K562 (cell line): Measurements from ENCODE around the gene PLEKHN1. TPM values are rescaled to one million over a fixed set of nuclear protein-coding genes. Genes with fewer than 3 reads are reported as not detected.

Experiments used
- ADNP ChIP-seq: fragments of 200-800 bp; sonication (Bioruptor generic); IDR thresholded peaks from 2 replicates; pipeline ENCODE4 v1.6.1; 2016; ENCODE audit warnings: missing genetic modification characterization, missing compliant biosample characterization
- BDP1 ChIP-seq: IDR thresholded peaks from 3 replicates; pipeline ENCODE4 v1.6.1; 2011; ENCODE audit not compliant: insufficient read length, insufficient read depth
- GTF2E2 ChIP-seq: fragments of 200-800 bp; sonication (Bioruptor generic); IDR thresholded peaks from 2 replicates; pipeline ENCODE4 v1.6.1; 2016; ENCODE audit warnings: missing genetic modification characterization, missing compliant biosample characterization
- HMGN3 ChIP-seq: IDR thresholded peaks from 2 replicates; pipeline ENCODE4 v1.6.1; 2011; ENCODE audit warnings: borderline replicate concordance, low read depth, mild to moderate bottlenecking, mixed read lengths, low read length; ENCODE audit not compliant: insufficient read length; ENCODE audit errors: extremely low read depth
- HNRNPL ChIP-seq: fragments of 200-400 bp; formaldehyde crosslinking; IDR thresholded peaks from 2 replicates; pipeline ENCODE4 v1.6.1; 2017; ENCODE audit warnings: low read depth, mild to moderate bottlenecking, low read length
- NONO ChIP-seq, 2 experiments: fragments of 200-400 bp in 1 of 2; fragments of 450-650 bp in 1 of 2; formaldehyde crosslinking in 1 of 2; IDR thresholded peaks; 2 replicates each; pipeline ENCODE4 v1.6.1; 2017; ENCODE audit warnings: low read depth in 2 of 2, mild to moderate bottlenecking in 2 of 2, moderate library complexity in 2 of 2, low read length in 1 of 2
- NR2C1 ChIP-seq, 2 experiments: fragments of 450-650 bp; IDR thresholded peaks; 2 replicates each; pipeline ENCODE4 v1.6.1; 2017; ENCODE audit warnings: mild to moderate bottlenecking in 2 of 2, antibody characterized with exemption in 1 of 2, inconsistent platforms in 1 of 2, missing compliant biosample characterization in 1 of 2, missing genetic modification characterization in 1 of 2
- PHF20 ChIP-seq: fragments of 450-650 bp; IDR thresholded peaks from 2 replicates; pipeline ENCODE4 v1.6.1; 2018; ENCODE audit not compliant: partially characterized antibody
- RB1 ChIP-seq: fragments of 450-650 bp; IDR thresholded peaks from 2 replicates; pipeline ENCODE4 v1.6.1; 2017; ENCODE audit warnings: low read depth, mild to moderate bottlenecking
- SRSF1 ChIP-seq: fragments of 200-400 bp; formaldehyde crosslinking; IDR thresholded peaks from 2 replicates; pipeline ENCODE4 v1.6.1; 2017; ENCODE audit warnings: mild to moderate bottlenecking, low read depth, low read length, moderate library complexity
- TBP ChIP-seq: optimal IDR thresholded peaks from 2 replicates; pipeline ENCODE3; 2011; ENCODE audit warnings: low read depth, low read length, improper control_type of control experiment
- TCF7 ChIP-seq: sonication (generic); IDR thresholded peaks from 2 replicates; pipeline ENCODE4 v1.6.1; 2016; ENCODE audit warnings: antibody characterized with exemption, borderline replicate concordance
- XRCC4 ChIP-seq: IDR thresholded peaks from one replicate; pipeline ENCODE4 v1.6.1; 2011; ENCODE audit not compliant: insufficient read depth, insufficient read length; ENCODE audit errors: extremely low read depth
- ZBTB17 ChIP-seq: fragments of 450-650 bp; formaldehyde crosslinking; IDR thresholded peaks from 2 replicates; pipeline ENCODE4 v1.4.0; 2020; ENCODE audit warnings: mild to moderate bottlenecking
- ZNF274 ChIP-seq: IDR thresholded peaks from 2 replicates; pipeline ENCODE4 v1.6.1; 2011; ENCODE audit warnings: low read depth, mild to moderate bottlenecking, low read length, moderate library complexity, borderline replicate concordance
- ZNF324 ChIP-seq: fragments of 250-450 bp; sonication (Bioruptor Pico); IDR thresholded peaks from 2 replicates; pipeline ENCODE4 v1.4.0; 2020; ENCODE audit warnings: mild to moderate bottlenecking
- ZNF445 ChIP-seq: fragments of 250-450 bp; sonication (Bioruptor Pico); IDR thresholded peaks from 2 replicates; pipeline ENCODE4 v1.4.0; 2020; ENCODE audit warnings: low read depth, mild to moderate bottlenecking, moderate library complexity
- ZNF551 ChIP-seq: fragments of 250-450 bp; sonication (Bioruptor Pico); IDR thresholded peaks from 2 replicates; pipeline ENCODE4 v1.5.0; 2021; ENCODE audit warnings: mild to moderate bottlenecking, moderate library complexity
- polyA plus RNA-seq, 8 experiments: library from polyadenylated mRNA; depleted of rRNA in 4 of 8; stranded (reverse) in 5 of 8; unstranded in 3 of 8; fragments of >200 nt; fragmentation: Nextera tagmentation in 2 of 8; fragmentation: Illumina TruSeq in 1 of 8; extraction: Ambion mirVana in 2 of 8; extraction: Trizol in 1 of 8; gene quantifications; 2 replicates each; pipeline versions ENCODE4 v1.2.1 to v1.2.3, GENCODE V29; 2011 to 2014; ENCODE audit warnings: inconsistent platforms in 1 of 8, missing spikeins in 1 of 8
- total RNA-seq, 7 experiments: library from RNA; depleted of rRNA in 6 of 7; stranded (reverse); fragments of >200 nt in 6 of 7; fragmentation: Illumina TruSeq in 2 of 7; extraction: Trizol in 2 of 7; gene quantifications; 2 replicates each; pipeline versions ENCODE4 v1.2.1 to v1.2.3, GENCODE V29; 2011 to 2021; ENCODE audit warnings: low replicate concordance in 1 of 7
- TF ChIP-seq, protein P1 (sequence below): fragments of 250-450 bp; sonication (Bioruptor Pico); IDR thresholded peaks from 2 replicates; pipeline ENCODE4 v1.5.0; 2022; ENCODE audit warnings: mild to moderate bottlenecking
- TF ChIP-seq, protein P2 (sequence below): sonication (generic); formaldehyde crosslinking; IDR thresholded peaks from 2 replicates; pipeline ENCODE4 v1.8.0; 2022; ENCODE audit warnings: mild to moderate bottlenecking, missing genetic modification reagents
- TF ChIP-seq, protein P3 (sequence below), 2 experiments: fragments of 450-650 bp in 1 of 2; sonication (generic) in 1 of 2; formaldehyde crosslinking; conservative IDR thresholded peaks; 2 replicates each; pipeline versions ENCODE4 v1.4.0 to v1.8.1; 2020 to 2022; ENCODE audit warnings: mild to moderate bottlenecking in 1 of 2, missing genetic modification reagents in 1 of 2
- TF ChIP-seq, protein P4 (sequence below): fragments of 150-350 bp; conservative IDR thresholded peaks from 2 replicates; pipeline ENCODE4 v1.6.1; 2014; ENCODE audit warnings: low read length

PLEKHN1 gene
- total and polyA plus RNA-seq, 9 of the 15 experiments (the other 6 are each of a cell fraction or from before 2014, with no cell fraction given): 0.07 to 1.5 (median 0.13) TPM; not detected in 2

DNA sequence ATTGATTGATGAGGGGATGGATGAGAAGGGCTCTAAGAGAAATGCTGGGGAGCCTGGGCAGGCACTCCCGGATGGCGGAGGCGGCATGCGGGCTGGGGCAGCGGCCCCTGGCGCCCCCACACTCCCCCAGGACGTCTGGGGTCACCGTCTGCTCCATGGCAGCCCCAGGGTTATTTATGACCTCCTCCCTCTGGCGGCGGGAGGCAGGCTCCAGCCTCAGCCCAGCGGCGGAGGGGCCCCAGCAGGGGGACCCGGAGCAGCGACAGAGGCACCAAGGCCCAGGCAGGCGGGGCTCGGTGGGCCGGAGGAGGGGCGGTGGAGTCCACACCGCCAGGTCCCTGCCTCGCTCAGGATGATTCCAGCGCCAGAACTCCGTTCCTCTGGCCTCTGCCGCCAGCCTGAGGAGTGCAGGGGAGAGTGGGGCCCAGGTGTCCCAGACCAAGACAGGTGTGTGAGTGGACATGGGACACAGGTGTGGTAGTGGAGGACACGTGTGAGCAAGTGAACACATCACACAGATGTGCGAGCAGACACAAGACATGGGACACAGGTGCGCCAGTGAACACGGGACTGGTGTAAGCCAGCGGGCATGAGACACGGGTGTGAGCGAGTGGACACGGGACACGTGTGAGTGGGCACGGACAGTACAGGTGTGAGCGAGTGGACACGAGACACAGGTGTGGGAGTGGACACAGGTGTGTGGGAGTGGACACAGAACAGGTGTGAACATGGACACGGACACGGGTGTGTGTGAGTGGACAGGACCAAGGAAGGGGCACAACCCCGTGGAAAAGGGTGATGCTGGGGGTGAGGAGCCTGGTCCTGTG, 45.1 kb upstream of the PLEKHN1 start (continued):
- TF ChIP-seq, protein P1, sequence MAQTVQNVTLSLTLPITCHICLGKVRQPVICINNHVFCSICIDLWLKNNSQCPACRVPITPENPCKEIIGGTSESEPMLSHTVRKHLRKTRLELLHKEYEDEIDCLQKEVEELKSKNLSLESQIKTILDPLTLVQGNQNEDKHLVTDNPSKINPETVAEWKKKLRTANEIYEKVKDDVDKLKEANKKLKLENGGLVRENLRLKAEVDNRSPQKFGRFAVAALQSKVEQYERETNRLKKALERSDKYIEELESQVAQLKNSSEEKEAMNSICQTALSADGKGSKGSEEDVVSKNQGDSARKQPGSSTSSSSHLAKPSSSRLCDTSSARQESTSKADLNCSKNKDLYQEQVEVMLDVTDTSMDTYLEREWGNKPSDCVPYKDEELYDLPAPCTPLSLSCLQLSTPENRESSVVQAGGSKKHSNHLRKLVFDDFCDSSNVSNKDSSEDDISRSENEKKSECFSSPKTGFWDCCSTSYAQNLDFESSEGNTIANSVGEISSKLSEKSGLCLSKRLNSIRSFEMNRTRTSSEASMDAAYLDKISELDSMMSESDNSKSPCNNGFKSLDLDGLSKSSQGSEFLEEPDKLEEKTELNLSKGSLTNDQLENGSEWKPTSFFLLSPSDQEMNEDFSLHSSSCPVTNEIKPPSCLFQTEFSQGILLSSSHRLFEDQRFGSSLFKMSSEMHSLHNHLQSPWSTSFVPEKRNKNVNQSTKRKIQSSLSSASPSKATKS (CRISPR knock-in tag): no peak
- TF ChIP-seq BDP1 (no peak), PHF20 (no peak), HMGN3 (peak; percentile 96), ADNP (tag) (no peak), GTF2E2 (no peak), TCF7 (no peak), SRSF1 (no peak), ZNF445 (CRISPR knock-in tag) (no peak), NONO (IDR thresholded peaks at IDR 0.05; ENCODE audit: low read depth in 2 of 2, low read length in 1 of 2) (peak in 1 of 2 experiments; percentile 87; a peak in 2 of 4 replicates), NR2C1 (IDR thresholded peaks at IDR 0.05) (no peak), NR2C1 (tag; IDR thresholded peaks at IDR 0.05) (no peak), ZBTB17 (CRISPR knock-in tag) (no peak), TBP (peak; percentile 46), XRCC4 (no peak), RB1 (peak; percentile 92), ZNF324 (CRISPR knock-in tag) (no peak), ZNF274 (0 out of 2 replicates have a peak, but pooled peaks have one; percentile 26), HNRNPL (no peak), ZNF551 (CRISPR knock-in tag) (no peak)
- TF ChIP-seq, protein P2, sequence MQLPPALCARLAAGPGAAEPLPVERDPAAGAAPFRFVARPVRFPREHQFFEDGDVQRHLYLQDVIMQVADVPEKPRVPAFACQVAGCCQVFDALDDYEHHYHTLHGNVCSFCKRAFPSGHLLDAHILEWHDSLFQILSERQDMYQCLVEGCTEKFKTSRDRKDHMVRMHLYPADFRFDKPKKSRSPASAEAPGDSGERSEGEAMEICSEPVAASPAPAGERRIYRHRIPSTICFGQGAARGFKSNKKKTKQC (CRISPR knock-in tag): no peak
- TF ChIP-seq, protein P3, sequence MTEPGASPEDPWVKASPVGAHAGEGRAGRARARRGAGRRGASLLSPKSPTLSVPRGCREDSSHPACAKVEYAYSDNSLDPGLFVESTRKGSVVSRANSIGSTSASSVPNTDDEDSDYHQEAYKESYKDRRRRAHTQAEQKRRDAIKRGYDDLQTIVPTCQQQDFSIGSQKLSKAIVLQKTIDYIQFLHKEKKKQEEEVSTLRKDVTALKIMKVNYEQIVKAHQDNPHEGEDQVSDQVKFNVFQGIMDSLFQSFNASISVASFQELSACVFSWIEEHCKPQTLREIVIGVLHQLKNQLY (CRISPR knock-in tag; conservative IDR thresholded peaks at IDR 0.05): no peak
- TF ChIP-seq, protein P4, sequence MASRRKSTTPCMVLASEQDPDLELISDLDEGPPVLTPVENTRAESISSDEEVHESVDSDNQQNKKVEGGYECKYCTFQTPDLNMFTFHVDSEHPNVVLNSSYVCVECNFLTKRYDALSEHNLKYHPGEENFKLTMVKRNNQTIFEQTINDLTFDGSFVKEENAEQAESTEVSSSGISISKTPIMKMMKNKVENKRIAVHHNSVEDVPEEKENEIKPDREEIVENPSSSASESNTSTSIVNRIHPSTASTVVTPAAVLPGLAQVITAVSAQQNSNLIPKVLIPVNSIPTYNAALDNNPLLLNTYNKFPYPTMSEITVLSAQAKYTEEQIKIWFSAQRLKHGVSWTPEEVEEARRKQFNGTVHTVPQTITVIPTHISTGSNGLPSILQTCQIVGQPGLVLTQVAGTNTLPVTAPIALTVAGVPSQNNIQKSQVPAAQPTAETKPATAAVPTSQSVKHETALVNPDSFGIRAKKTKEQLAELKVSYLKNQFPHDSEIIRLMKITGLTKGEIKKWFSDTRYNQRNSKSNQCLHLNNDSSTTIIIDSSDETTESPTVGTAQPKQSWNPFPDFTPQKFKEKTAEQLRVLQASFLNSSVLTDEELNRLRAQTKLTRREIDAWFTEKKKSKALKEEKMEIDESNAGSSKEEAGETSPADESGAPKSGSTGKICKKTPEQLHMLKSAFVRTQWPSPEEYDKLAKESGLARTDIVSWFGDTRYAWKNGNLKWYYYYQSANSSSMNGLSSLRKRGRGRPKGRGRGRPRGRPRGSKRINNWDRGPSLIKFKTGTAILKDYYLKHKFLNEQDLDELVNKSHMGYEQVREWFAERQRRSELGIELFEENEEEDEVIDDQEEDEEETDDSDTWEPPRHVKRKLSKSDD: no peak
